PC-3 (cell line): ENCODE data around the gene ILF2. TPM values are rescaled to one million over a fixed set of nuclear protein-coding genes. Genes with fewer than 3 reads are reported as not detected.
"Not testable (repeated sequence)": the region's sequence is repeated elsewhere in the genome, so short reads cannot be mapped to it uniquely, and the experiment has no call there.

Experiments used
- ATAC-seq: fragments of 200-7000 bp; cut with Tn5 transposase; 2 replicates; pipeline ENCODE4 v1.9.1; 2020; ENCODE audit warnings: mild to moderate bottlenecking, moderate library complexity
- BruUV-seq: library from RNA; stranded (reverse); fragments of 400-500 nt; replicated peaks from 2 replicates; lab custom pipeline; 2021; lab: Mats Ljungman, UMichigan
- CTCF ChIA-PET: fragments of 300-600 bp; sonication (Branson Sonifier 250); formaldehyde crosslinking; loops from one replicate; lab custom pipeline; 2022; ENCODE audit warnings: antibody characterized with exemption; lab: Charles Lee
- POLR2A ChIA-PET: fragments of 300-600 bp; sonication (Branson Sonifier 250); formaldehyde crosslinking; loops from one replicate; lab custom pipeline; 2022; ENCODE audit warnings: antibody characterized with exemption; ENCODE audit not compliant: unreplicated experiment; lab: Charles Lee
- DNase-seq: peaks from one replicate; pipeline ENCODE4 v3.0.0-alpha.2; 2015
- H2AFZ ChIP-seq: fragments of 300-600 bp; sonication (generic); 2 replicates; pipeline ENCODE4 v1.6.0; 2016; ENCODE audit warnings: antibody characterized with exemption, low read length
- H3F3A ChIP-seq: fragments of 300-600 bp; sonication (generic); one replicate; pipeline ENCODE4 v1.6.0; 2017; ENCODE audit warnings: antibody characterized with exemption, low read length, control low read depth, mild to moderate bottlenecking; ENCODE audit not compliant: unreplicated experiment
- H3K27ac ChIP-seq: fragments of 300-600 bp; sonication (generic); 2 replicates; pipeline ENCODE4 v1.5.1; 2016; ENCODE audit warnings: mild to moderate bottlenecking, low read length
- H3K27me3 ChIP-seq: fragments of 300-600 bp; sonication (generic); 2 replicates; pipeline ENCODE4 v1.6.1; 2016; ENCODE audit warnings: low read length, mixed read lengths
- H3K36me3 ChIP-seq: fragments of 300-600 bp; sonication (generic); 2 replicates; pipeline ENCODE4 v1.6.1; 2016; ENCODE audit warnings: low read depth, mixed run types, low read length, mixed read lengths
- H3K4me1 ChIP-seq: fragments of 300-600 bp; sonication (generic); 2 replicates; pipeline ENCODE4 v1.5.1; 2016; ENCODE audit warnings: low read length; ENCODE audit not compliant: insufficient read depth
- H3K4me2 ChIP-seq: fragments of 300-600 bp; sonication (generic); 2 replicates; pipeline ENCODE4 v1.6.0; 2016; ENCODE audit warnings: low read length
- H3K4me3 ChIP-seq: fragments of 300-600 bp; sonication (generic); 2 replicates; pipeline ENCODE4 v1.5.1; 2016; ENCODE audit warnings: mild to moderate bottlenecking, low read length, mixed read lengths
- H3K79me2 ChIP-seq: fragments of 300-600 bp; sonication (generic); 2 replicates; pipeline ENCODE4 v1.6.1; 2017; ENCODE audit warnings: low read length, mixed read lengths
- H3K9ac ChIP-seq: fragments of 300-600 bp; sonication (generic); 2 replicates; pipeline ENCODE4 v1.6.0; 2016; ENCODE audit warnings: mild to moderate bottlenecking, low read length
- H3K9me2 ChIP-seq: fragments of 300-600 bp; sonication (generic); replicated peaks from 2 replicates; pipeline ENCODE4 v1.6.1; 2016; ENCODE audit warnings: mixed run types, low read length, mixed read lengths
- H3K9me3 ChIP-seq: fragments of 300-600 bp; sonication (generic); 2 replicates; pipeline ENCODE4 v1.6.1; 2016; ENCODE audit warnings: low read length, mixed read lengths
- H4K20me1 ChIP-seq: fragments of 300-600 bp; sonication (generic); 2 replicates; pipeline ENCODE4 v1.6.1; 2016; ENCODE audit warnings: low read length, mixed read lengths
- EZH2 ChIP-seq: fragments of 300-600 bp; sonication (generic); IDR thresholded peaks from one replicate; pipeline ENCODE4 v1.6.1; 2017; ENCODE audit warnings: antibody characterized with exemption, mild to moderate bottlenecking, low read length; ENCODE audit not compliant: unreplicated experiment
- EZH2phosphoT487 ChIP-seq: fragments of 300-600 bp; sonication (generic); IDR thresholded peaks from 2 replicates; pipeline ENCODE4 v1.6.1; 2018; ENCODE audit warnings: mild to moderate bottlenecking, antibody characterized with exemption, low read length, borderline replicate concordance
- intact Hi-C: fragments of 100-400 bp; cut with micrococcal nuclease; formaldehyde crosslinking; loops from 2 replicates; pipeline ENCODE4 v1.9.0; 2023
- total RNA-seq: library from RNA; depleted of rRNA; stranded (reverse); fragments of >200 nt; gene quantifications from 2 replicates; pipeline ENCODE4 v1.2.3, GENCODE V29; 2014
- TF ChIP-seq, protein P1 (sequence below): fragments of 300-600 bp; sonication (generic); conservative IDR thresholded peaks from 2 replicates; pipeline ENCODE4 v1.5.1; 2017; ENCODE audit warnings: antibody characterized with exemption, low read depth, mild to moderate bottlenecking, low read length

ILF2 gene
- total RNA-seq, 1 experiment from 2014 or later: 439 TPM

DNA sequence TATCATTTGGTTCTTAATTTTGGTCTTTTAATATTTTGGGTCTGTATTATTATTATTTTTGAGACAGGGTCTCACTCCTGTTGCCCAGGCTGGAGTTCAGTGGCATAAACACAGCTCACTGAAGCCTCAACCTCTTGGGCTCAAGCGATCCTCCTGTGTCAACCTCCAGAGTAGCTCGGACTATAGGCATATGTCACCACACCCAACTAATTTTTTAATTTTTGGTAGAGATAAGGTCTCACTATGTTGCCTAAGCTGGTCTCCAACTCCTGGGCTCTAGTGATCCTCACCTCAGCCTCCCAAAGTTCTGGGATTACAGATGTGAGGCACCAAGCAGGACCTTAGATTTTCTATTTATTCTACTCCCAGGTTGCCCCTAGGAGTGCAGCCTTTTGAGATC, 2.7 kb upstream of the ILF2 start:
- peaks cover 6% of the 10 kb centered on the region; the same call in 1 of the 2 replicates for H3K27me3 ChIP-seq
- ATAC-seq: no peak
- CTCF ChIA-PET: interaction anchor here (0.6 kb wide), 1 partner anchor 75 kb away, joined by 3 read pairs; no protein-coding TSS in a partner anchor
- H3K79me2 ChIP-seq: peaks cover 23% of the 10 kb centered on the region
- H3K9me3 ChIP-seq: no peaks in the 10 kb centered on the region
- H3K9ac ChIP-seq: no peak overlapping the region
- no peak for DNase-seq
- TF ChIP-seq, protein P1, sequence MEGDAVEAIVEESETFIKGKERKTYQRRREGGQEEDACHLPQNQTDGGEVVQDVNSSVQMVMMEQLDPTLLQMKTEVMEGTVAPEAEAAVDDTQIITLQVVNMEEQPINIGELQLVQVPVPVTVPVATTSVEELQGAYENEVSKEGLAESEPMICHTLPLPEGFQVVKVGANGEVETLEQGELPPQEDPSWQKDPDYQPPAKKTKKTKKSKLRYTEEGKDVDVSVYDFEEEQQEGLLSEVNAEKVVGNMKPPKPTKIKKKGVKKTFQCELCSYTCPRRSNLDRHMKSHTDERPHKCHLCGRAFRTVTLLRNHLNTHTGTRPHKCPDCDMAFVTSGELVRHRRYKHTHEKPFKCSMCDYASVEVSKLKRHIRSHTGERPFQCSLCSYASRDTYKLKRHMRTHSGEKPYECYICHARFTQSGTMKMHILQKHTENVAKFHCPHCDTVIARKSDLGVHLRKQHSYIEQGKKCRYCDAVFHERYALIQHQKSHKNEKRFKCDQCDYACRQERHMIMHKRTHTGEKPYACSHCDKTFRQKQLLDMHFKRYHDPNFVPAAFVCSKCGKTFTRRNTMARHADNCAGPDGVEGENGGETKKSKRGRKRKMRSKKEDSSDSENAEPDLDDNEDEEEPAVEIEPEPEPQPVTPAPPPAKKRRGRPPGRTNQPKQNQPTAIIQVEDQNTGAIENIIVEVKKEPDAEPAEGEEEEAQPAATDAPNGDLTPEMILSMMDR: no peak
- TF ChIP-seq EZH2 (no peak), EZH2phosphoT487 (no peak)
- no peak overlapping the region for H2AFZ ChIP-seq
- no peaks in the 10 kb centered on the region for H3K9me2 ChIP-seq
- no peak overlapping the region for H3K27ac ChIP-seq
- H3K4me2 ChIP-seq: no peak overlapping the region
- no peak overlapping the region for H3K4me3 ChIP-seq
- peaks cover 10% of the 10 kb centered on the region for H4K20me1 ChIP-seq
- intact Hi-C loops: loop anchor here (10.0 kb wide), 1 partner anchor 319 kb away; the partner anchor contains the start of gene S100A9
- H3F3A ChIP-seq: peaks cover 12% of the 10 kb centered on the region
- POLR2A ChIA-PET: no interaction called here
- no TSS peak for BruUV-seq
- peaks cover 15% of the 10 kb centered on the region for H3K36me3 ChIP-seq
- H3K4me1 ChIP-seq: peaks cover 19% of the 10 kb centered on the region

DNA sequence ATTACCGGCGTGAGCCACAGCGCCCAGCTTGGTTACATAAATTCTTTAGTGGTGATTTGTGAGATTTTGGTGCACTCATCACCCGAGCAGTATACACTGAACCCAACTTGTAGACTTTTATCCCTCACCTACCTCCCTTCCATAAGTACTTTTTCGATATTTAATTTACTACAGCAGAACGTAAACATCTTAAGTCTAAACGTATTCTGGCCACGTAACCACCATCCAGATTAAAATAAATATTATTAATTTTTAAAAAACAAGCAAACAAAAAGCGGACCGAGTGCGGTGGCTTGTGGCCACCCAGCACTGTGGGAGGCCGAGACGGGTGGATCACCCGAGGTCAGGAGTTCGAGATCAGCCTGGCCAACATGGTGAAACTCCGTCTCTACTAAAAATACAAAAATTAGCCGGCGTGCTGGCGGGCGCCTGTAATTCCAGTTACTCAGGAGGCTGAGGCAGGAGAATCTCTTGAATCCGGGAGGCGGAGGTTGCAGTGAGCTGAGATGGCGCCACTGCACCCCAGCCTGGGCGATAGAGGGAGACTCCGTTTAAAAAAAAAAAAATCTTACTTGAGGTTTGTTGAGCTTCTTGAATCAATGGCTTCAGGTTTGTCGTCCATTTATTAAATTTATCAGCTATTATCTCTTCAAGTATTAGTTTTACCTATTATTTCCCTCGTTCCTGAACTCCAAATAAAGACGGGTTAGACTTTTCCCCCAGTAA, 998 bp upstream of the ILF2 start:
- intact Hi-C loops: loop anchor here (1.0 to 10.0 kb wide), 5 partner anchors 37 to 317 kb away; partner anchors contain the start of genes CHTOP and S100A9
- H3K9me2 ChIP-seq, DNase-seq, H3K27me3 ChIP-seq, H3K9me3 ChIP-seq, BruUV-seq: not testable (repeated sequence)
- H3K79me2 ChIP-seq: peaks cover 40% of the 10 kb centered on the region
- H3K27ac ChIP-seq: peak overlapping the region; percentile 52
- H3K36me3 ChIP-seq: peaks cover 33% of the 10 kb centered on the region
- CTCF ChIA-PET: interaction anchor here (0.6 kb wide), 2 partner anchors 95 to 292 kb away, joined by 4 to 7 read pairs; no protein-coding TSS in a partner anchor
- peak overlapping the region; percentile 78 for H3K4me2 ChIP-seq
- peaks cover 18% of the 10 kb centered on the region for H3F3A ChIP-seq
- H4K20me1 ChIP-seq: peaks cover 18% of the 10 kb centered on the region
- peaks cover 17% of the 10 kb centered on the region for H3K4me1 ChIP-seq
- peak; percentile 73 for ATAC-seq
- peak overlapping the region; percentile 90 for H2AFZ ChIP-seq
- H3K9ac ChIP-seq: peak overlapping the region; percentile 60
- POLR2A ChIA-PET: interaction anchor here (0.6 to 1.2 kb wide), 4 partner anchors 44 to 391 kb away, joined by 3 to 18 read pairs (median 4); partner anchors contain the start of genes INTS3 and S100A13
- peak overlapping the region; percentile 61 for H3K4me3 ChIP-seq

DNA sequence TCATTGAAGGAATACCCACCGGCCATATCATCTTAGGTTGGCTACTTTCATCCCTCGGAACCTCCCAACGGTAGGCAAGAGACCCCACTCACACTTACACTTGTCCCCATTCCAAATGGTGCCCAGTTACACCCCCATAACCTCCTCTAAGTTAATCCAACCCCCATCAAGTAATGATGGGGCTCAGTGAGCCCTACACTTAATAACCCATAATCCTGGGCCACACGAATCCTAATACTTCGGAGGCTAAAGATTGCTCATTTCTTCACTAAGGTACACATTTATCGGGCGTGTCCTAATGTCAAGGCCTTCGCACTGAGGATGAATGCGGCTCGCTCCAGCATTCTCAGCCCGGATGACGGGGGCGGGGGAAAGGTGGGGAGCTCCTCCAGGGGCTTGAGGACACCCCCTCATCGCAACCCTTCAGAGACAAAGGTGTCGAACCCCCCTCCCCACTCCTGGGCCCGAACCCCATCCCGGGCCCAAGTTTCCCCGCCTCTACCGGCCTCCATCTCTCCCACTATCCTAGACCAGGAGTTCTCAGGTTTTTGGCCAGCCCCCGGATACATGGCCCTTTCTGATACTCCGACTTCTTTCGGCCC, 435 bp downstream of the ILF2 start:
- ChIA-PET CTCF (no interaction called here), POLR2A (no interaction called here)
- H4K20me1 ChIP-seq: peaks cover 18% of the 10 kb centered on the region
- H3K27ac ChIP-seq: peak overlapping the region; percentile 42
- peak overlapping the region; percentile 94 for H3K4me2 ChIP-seq
- H3K9ac ChIP-seq: peak overlapping the region; percentile 95
- H3K4me1 ChIP-seq: peaks cover 17% of the 10 kb centered on the region
- H3K79me2 ChIP-seq: peaks cover 50% of the 10 kb centered on the region
- peak overlapping the region; percentile 89 for H3K4me3 ChIP-seq
- H2AFZ ChIP-seq: peak overlapping the region; percentile 52
- no peak for ATAC-seq
- H3K9me2 ChIP-seq: no peaks in the 10 kb centered on the region
- peaks cover 18% of the 10 kb centered on the region for H3F3A ChIP-seq
- H3K9me3 ChIP-seq: no peaks in the 10 kb centered on the region
- peaks cover 47% of the 10 kb centered on the region for H3K36me3 ChIP-seq
- H3K27me3 ChIP-seq: no peaks in the 10 kb centered on the region
- intact Hi-C loops: loop anchor here (2.0 to 10.0 kb wide), 3 partner anchors 62 to 316 kb away; partner anchors contain the start of gene S100A9
- TSS peak; percentile 86 for BruUV-seq
- no peak for DNase-seq
- no peak for TF ChIP-seq EZH2
- no peak for TF ChIP-seq EZH2phosphoT487
- TF ChIP-seq, protein P1: no peak
